GM18907 (cell line): Measurements from ENCODE around the gene SHROOM1.

ENCODE experiments used
- ATAC-seq: cut with Tn5 transposase; IDR thresholded peaks from one replicate; pipeline ENCODE4 v1.9.1; 2021; ENCODE audit warnings: mild to moderate bottlenecking, moderate library complexity; ENCODE audit not compliant: unreplicated experiment

SHROOM1 gene

DNA sequence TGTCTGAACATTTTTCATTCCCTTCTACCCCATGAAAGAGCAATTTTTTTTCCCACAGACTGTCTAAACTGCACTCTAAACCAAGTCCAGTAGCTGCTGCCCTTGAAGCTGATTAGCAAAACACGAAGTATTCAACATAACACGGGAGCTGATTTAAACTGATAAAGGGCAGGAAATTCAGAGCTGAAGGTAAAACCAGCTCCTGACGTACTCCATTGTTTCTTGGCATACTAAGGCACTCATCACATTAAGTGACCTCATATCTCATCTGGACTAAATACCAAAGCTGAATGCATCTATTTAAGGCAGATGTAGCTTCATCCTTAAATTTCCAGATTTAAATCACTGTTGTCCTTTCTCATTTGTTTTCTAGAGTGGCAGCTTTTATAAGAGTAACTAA, 23.9 kb upstream of the SHROOM1 start:
- ATAC-seq, result no peak

DNA sequence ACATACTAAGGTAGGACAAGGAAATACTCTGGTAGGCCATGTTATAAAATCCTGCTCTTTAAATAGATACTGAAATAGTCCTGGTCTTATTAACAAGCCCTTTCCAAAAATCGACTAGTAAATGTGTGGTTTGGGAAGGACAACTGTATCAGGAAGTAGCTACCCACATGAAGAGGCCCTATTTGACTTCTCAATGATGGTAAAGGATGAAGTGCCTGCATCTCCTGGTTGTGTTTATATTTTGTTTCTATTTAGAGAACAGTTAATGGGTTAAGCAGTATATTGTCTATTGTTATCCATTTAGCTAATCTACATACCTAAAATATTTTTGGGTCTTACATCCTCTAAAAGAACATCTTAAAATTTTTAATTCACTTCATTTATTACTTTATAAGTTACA, 23.3 kb upstream of the SHROOM1 start:
- ATAC-seq, result no peak

DNA sequence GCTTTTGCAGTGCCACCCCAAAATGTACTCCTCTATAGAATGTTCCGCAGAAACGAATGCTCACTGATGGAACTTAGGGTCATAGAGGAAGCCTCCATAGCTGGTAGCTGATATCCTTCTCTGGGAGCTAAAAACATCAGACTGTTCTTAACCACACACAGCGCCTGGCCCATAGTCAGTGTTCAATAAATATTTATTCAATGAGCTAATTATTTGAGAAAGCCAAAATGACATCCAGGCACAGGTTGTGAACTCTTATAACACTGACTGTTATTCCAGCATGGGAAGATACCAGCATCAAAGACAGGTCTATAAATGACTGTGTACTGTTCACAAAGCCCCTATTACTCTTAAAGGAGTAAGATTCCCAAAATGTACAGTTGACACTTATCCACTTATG, 22.9 kb upstream of the SHROOM1 start:
- ATAC-seq, result no peak

GRCh38 chr5:132850066-132850465, 19.6 kb upstream of the SHROOM1 start:
- no peak for ATAC-seq

- no peak for ATAC-seq
These were observed 18.9 kb upstream of the SHROOM1 start for GRCh38 chr5:132849347-132849746.

GRCh38 chr5:132848270-132848669, 17.8 kb upstream of the SHROOM1 start:
- ATAC-seq, result no peak

- no peak for ATAC-seq
These were observed 10.9 kb upstream of the SHROOM1 start for GRCh38 chr5:132841305-132841704.

DNA sequence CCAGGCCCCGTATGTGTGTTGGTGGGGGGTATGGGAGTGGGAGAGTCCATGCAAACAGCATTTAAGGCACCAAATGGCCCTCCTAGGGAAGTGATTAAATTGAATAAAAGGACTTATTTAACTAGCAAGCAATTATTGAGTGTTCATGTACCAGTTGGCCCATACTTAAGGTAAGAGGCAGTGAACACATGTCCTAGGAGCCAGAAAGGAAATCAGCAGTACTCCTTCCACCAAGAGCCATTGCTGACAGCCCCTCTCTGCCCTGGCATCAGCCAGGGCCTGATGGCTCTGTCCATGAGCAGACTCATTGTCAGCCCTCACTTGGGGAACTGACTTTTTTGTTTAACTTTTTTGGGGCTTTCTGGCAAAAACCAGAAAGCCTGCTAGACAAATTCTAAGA, 10.4 kb upstream of the SHROOM1 start:
- no peak for ATAC-seq

- ATAC-seq, result no peak
These were observed 9.9 kb upstream of the SHROOM1 start for GRCh38 chr5:132840313-132840712.

GRCh38 chr5:132839426-132840301, 9.2 kb upstream of the SHROOM1 start:
- ATAC-seq, result no peak

DNA sequence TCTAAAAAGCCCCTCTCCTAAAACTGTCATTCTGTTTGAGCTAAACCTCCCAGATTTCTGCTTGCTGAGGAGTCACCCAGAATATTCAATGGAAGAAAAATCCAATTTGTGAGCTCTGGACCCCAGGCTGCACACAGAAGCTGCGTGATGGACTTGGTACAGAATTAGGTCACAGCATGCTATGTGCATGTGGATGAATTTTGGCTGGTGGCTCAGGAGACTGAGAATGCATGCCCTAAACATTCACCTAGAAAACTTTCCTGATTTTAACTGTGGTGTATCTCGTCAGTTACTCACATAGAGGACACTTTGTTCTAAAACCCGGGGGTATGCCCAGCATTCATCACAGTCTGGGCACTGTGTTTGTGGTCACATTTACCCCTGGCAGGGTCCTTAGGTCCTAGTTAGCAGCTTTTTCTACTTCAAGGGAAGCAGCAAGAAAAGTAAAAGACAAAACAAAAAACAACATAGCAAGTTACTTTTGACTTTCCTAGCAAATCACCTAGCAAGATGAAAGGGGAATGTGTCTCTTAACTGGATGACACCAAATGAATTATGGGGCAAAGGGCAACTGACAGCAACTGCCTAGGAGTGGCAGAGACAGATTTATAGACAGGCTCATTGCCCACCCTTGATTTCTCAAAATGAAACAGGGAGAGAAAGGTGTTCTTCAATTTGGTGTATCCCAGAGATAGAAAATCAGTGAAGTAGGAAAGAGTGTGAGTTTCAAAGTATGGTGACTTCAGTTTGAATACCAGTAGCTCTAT, 8.3 kb upstream of the SHROOM1 start:
- ATAC-seq, result no peak

DNA sequence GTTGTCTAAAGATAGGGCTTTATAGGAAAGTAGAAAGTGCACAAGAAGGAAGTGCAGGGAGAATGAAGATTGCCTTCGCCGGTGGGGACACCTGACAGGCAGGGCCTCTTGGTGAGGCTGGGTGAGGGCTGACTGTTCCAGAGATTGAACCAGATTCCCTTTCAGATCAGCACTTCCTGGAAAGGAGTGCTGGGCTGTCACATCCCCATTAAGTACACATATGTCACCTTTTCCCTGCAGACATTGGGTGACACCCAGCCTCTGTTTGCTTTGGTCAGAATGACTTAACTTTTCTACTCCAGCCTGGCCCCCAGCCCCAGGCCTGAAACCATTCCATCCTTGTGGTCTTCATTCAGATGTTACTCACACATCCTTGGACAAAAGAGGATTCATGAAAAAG, 7.4 kb upstream of the SHROOM1 start:
- ATAC-seq, result no peak

- ATAC-seq, result no peak
These were observed 6.4 kb upstream of the SHROOM1 start for GRCh38 chr5:132836852-132837251.

- no peak for ATAC-seq
These were observed 3.6 kb upstream of the SHROOM1 start for GRCh38 chr5:132834057-132834456.

- ATAC-seq, result no peak
These were observed 2.2 kb upstream of the SHROOM1 start for GRCh38 chr5:132832612-132833011.

DNA sequence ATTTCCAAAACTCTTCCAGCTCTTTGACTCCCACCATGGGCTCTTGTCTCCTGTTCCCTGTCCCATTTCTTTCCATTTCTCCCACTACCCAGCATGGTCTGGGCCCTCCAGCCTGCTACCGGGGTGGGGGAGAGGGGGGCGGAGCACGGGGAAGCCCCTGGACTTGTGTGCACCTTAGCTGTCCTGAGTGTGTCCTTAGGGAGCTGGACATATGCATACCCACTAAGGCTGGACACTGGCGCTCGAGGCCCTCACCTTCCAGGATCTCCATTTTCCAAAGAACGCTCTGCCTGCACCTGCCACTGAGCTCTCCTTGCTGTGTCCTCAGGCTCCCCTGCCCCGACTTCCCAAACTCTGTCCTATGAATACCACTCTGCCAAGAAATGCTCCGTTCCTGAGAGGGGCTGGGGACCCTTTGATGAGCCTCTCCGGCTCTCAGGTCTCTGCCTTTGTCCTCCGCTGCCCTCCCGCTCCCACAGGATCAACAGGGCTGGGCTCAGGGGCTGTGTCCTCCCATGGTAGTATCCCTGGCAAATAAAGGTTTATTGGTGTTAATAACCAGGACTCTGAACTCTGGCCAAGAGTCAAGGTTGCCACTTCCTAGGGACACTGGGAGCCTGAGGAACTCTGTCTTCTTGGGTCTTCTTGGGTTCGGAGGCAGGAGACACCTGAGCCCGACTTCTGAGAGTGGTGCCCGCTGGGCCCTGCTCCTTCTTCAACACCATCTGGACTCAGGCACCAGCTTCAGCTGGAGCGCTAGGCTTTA, 831 bp upstream of the SHROOM1 start:
- ATAC-seq, result no peak

DNA sequence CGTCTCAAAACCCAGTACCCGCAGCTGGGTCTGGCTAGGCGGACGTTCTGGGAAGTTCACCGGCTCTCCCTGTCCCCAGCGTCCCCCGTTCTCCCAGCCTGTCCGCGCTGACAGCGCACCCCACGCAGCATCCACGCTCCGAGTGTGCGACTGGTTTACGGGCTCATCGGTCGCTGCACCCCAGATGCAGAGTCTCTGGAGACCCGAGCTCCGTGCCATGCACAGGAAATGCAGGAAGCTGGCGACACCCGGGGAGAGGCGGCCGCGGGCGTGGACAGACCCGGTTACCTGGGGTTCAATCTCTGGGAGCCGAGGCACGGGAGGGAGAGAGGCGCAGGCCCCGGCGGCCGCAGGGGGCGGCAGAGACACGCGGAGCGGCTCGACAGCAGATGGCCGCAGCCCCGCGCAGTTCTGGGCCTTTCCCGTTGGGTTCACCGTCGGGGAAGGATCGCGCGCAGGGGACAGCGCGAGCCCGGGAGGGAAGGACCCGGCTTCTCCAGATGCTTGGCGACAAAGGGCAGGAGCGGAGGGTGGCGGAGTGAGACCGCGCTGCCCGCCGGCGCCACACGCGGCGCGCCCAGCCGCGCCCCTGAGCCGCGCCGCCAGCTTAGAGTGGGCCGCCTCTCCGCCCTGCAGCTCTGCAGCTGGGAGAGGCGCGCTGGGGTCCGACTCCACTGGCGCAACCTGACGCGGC, 558 bp downstream of the SHROOM1 start:
- peak; percentile 75 for ATAC-seq

DNA sequence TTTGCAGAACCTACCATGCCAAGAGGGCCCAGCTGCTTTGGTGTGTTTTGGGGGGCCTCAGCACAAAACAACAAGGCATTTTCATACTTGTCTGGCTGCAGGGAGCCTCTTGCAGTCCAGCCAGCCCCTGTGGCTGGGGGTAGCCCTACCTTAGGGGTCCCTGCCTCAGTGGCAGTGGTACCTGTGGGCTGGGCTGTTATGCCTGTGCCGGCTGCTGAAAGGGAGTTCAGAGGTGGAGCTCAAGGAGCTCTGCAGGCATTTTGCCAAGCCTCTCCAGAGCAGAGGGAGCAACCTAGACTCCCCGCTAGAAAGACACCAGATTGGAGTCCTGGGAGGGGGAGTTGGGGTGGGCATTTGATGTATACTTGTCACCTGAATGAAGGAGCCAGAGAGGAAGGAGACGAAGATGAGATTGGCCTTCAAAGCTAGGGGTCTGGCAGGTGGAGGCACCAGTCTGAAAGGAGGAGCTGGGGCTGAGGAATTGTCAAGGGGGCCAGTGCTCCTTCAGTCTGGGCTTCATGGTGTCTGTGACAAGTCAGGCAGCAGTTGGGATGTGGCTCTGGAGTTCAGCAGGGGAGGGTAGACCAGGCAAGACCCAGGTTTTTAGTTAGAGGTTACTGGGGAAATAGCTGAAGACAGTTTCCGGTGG, 1.5 kb downstream of the SHROOM1 start:
- no peak for ATAC-seq

GRCh38 chr5:132827943-132828673, 2.3 kb downstream of the SHROOM1 start:
- no peak for ATAC-seq
